K562 (cell line): Measurements from ENCODE around the gene PCDHGC4. TPM values are rescaled to one million over a fixed set of nuclear protein-coding genes. Genes with fewer than 3 reads are reported as not detected.
A peak's percentile ranks its signal among the peaks of the same experiment; 100 is the strongest.

Source experiments
- HMGN3 ChIP-seq: IDR thresholded peaks from 2 replicates; pipeline ENCODE4 v1.6.1; 2011; ENCODE audit warnings: borderline replicate concordance, low read depth, mild to moderate bottlenecking, mixed read lengths, low read length; ENCODE audit not compliant: insufficient read length; ENCODE audit errors: extremely low read depth
- JUND ChIP-seq, 2 experiments: IDR thresholded peaks; 2 replicates in 1 of 2; 3 replicates in 1 of 2; pipeline ENCODE4 v1.6.1; 2011; ENCODE audit warnings: borderline replicate concordance in 2 of 2, low read depth in 2 of 2, low read length in 2 of 2, improper control_type of control experiment in 1 of 2, missing biosample characterization in 1 of 2, missing genetic modification characterization in 1 of 2, missing genetic modification reagents in 1 of 2
- KLF10 ChIP-seq: fragments of 250-450 bp; sonication (Bioruptor Pico); IDR thresholded peaks from 2 replicates; pipeline ENCODE4 v1.6.1; 2021; ENCODE audit warnings: matching md5 sums
- ZNF696 ChIP-seq: fragments of 250-450 bp; sonication (Bioruptor Pico); conservative IDR thresholded peaks from 2 replicates; pipeline ENCODE4 v1.4.0; 2020; ENCODE audit warnings: mild to moderate bottlenecking, moderate library complexity
- polyA plus RNA-seq, 8 experiments: library from polyadenylated mRNA; depleted of rRNA in 4 of 8; stranded (reverse) in 5 of 8; unstranded in 3 of 8; fragments of >200 nt; fragmentation: Nextera tagmentation in 2 of 8; fragmentation: Illumina TruSeq in 1 of 8; extraction: Ambion mirVana in 2 of 8; extraction: Trizol in 1 of 8; gene quantifications; 2 replicates each; pipeline versions ENCODE4 v1.2.1 to v1.2.3, GENCODE V29; 2011 to 2014; ENCODE audit warnings: inconsistent platforms in 1 of 8, missing spikeins in 1 of 8
- total RNA-seq, 7 experiments: library from RNA; depleted of rRNA in 6 of 7; stranded (reverse); fragments of >200 nt in 6 of 7; fragmentation: Illumina TruSeq in 2 of 7; extraction: Trizol in 2 of 7; gene quantifications; 2 replicates each; pipeline versions ENCODE4 v1.2.1 to v1.2.3, GENCODE V29; 2011 to 2021; ENCODE audit warnings: low replicate concordance in 1 of 7
- TF ChIP-seq, protein P1 (sequence below), 3 experiments: fragments of 200-800 bp in 1 of 3; fragments of 250-450 bp in 1 of 3; fragments of 450-650 bp in 1 of 3; sonication (Bioruptor Pico) in 1 of 3; sonication (Bioruptor generic) in 1 of 3; formaldehyde crosslinking in 1 of 3; IDR thresholded peaks; 2 replicates each; pipeline versions ENCODE4 v1.6.1 to v1.8.0; 2016 to 2022; ENCODE audit warnings: mild to moderate bottlenecking in 2 of 3, missing genetic modification characterization in 2 of 3, missing compliant biosample characterization in 1 of 3, moderate library complexity in 1 of 3

The PCDHGC4 gene
- total and polyA plus RNA-seq, 9 of the 15 experiments (the other 6 are each of a cell fraction or from before 2014, with no cell fraction given) = 0.05 TPM; not detected in 8

DNA sequence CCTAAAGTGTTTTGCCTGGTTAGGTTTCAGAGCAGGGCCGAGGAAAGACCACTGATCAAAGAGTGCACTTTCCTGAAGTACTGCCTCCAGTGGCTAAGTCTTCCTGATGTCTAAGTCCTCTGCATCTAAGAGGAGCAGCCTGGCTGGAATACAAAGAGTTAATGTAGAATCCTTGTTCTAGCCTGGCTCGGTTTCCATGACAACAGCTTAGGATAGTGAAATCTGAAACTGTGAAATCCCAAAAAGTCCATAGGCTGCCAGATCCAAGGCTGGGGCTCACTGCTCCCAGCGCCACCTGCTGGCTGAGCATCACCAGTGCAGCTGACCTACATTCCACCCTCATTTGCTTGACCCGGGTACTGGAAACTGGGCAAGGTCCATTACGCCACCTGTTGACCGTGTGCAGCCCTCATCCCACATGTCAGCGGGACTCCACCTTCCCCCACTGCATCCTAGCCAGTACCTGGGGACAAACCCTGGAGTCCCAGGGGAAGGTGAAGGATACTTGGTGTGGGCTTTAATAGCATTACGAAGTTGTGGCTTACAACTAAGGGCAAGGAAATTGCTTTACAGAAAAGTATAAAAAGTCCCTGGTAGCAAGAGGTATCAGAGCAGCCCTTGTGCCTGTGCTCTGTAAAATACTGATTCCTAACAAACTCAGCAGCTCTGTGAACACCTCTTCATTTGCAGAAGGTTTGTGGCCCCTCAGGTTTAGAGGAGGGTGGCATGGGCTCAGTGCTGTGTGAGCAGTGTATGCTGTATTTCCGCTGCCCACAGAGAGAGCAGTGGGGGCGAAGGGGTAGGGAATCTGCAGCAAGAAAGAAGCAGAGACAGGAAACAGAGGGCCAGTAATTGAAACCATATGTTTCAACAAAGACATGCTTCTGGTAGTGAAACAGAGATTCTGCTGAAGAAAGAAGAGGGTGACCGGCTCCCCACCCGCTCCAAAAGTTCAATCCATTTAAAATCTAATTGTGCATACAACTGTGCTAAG, 40.1 kb downstream of the PCDHGC4 start (continued):
- TF ChIP-seq HMGN3 = no peak
- TF ChIP-seq, protein P1, sequence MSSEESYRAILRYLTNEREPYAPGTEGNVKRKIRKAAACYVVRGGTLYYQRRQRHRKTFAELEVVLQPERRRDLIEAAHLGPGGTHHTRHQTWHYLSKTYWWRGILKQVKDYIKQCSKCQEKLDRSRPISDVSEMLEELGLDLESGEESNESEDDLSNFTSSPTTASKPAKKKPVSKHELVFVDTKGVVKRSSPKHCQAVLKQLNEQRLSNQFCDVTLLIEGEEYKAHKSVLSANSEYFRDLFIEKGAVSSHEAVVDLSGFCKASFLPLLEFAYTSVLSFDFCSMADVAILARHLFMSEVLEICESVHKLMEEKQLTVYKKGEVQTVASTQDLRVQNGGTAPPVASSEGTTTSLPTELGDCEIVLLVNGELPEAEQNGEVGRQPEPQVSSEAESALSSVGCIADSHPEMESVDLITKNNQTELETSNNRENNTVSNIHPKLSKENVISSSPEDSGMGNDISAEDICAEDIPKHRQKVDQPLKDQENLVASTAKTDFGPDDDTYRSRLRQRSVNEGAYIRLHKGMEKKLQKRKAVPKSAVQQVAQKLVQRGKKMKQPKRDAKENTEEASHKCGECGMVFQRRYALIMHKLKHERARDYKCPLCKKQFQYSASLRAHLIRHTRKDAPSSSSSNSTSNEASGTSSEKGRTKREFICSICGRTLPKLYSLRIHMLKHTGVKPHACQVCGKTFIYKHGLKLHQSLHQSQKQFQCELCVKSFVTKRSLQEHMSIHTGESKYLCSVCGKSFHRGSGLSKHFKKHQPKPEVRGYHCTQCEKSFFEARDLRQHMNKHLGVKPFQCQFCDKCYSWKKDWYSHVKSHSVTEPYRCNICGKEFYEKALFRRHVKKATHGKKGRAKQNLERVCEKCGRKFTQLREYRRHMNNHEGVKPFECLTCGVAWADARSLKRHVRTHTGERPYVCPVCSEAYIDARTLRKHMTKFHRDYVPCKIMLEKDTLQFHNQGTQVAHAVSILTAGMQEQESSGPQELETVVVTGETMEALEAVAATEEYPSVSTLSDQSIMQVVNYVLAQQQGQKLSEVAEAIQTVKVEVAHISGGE (CRISPR knock-in tag; IDR thresholded peaks at IDR 0.05) = no peak
- no peak for TF ChIP-seq ZNF696 (CRISPR knock-in tag)
- TF ChIP-seq KLF10 (CRISPR knock-in tag) = no peak
- TF ChIP-seq JUND (IDR thresholded peaks at IDR 0.05; ENCODE audit: borderline replicate concordance, low read depth, low read length) = peak; percentile 51
- no peak for TF ChIP-seq JUND (tag; IDR thresholded peaks at IDR 0.05; ENCODE audit: borderline replicate concordance, low read depth, low read length)
- TF ChIP-seq, all 486 proteins: peak for 48
